Measurements from ENCODE around the gene GALNT17.

- TF ChIP-seq, protein P1, sequence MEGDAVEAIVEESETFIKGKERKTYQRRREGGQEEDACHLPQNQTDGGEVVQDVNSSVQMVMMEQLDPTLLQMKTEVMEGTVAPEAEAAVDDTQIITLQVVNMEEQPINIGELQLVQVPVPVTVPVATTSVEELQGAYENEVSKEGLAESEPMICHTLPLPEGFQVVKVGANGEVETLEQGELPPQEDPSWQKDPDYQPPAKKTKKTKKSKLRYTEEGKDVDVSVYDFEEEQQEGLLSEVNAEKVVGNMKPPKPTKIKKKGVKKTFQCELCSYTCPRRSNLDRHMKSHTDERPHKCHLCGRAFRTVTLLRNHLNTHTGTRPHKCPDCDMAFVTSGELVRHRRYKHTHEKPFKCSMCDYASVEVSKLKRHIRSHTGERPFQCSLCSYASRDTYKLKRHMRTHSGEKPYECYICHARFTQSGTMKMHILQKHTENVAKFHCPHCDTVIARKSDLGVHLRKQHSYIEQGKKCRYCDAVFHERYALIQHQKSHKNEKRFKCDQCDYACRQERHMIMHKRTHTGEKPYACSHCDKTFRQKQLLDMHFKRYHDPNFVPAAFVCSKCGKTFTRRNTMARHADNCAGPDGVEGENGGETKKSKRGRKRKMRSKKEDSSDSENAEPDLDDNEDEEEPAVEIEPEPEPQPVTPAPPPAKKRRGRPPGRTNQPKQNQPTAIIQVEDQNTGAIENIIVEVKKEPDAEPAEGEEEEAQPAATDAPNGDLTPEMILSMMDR (optimal IDR thresholded peaks at IDR 0.05 in 1 of 3, IDR thresholded peaks at IDR 0.05 in 1 of 3, conservative IDR thresholded peaks at IDR 0.05 in 1 of 3; ENCODE audit: extremely low read depth in 1 of 3, insufficient read depth in 2 of 3, low read length in 3 of 3) = no peak
- TF ChIP-seq EZH2 (IDR thresholded peaks at IDR 0.05; ENCODE audit: low read length) = no peak
Observed at GRCh38 chr7:71165708-71166107, 33.8 kb downstream of the GALNT17 start.
